ENCODE measurements around the gene GSK3A. TPM values are rescaled to one million over a fixed set of nuclear protein-coding genes. Genes with fewer than 3 reads are reported as not detected.
A peak's percentile ranks its signal among the peaks of the same experiment; 100 is the strongest.

GSK3A gene
- total and polyA plus RNA-seq, 2 of the 4 experiments (the other 2 are of a cell fraction): 8.1 to 43.3 TPM

DNA sequence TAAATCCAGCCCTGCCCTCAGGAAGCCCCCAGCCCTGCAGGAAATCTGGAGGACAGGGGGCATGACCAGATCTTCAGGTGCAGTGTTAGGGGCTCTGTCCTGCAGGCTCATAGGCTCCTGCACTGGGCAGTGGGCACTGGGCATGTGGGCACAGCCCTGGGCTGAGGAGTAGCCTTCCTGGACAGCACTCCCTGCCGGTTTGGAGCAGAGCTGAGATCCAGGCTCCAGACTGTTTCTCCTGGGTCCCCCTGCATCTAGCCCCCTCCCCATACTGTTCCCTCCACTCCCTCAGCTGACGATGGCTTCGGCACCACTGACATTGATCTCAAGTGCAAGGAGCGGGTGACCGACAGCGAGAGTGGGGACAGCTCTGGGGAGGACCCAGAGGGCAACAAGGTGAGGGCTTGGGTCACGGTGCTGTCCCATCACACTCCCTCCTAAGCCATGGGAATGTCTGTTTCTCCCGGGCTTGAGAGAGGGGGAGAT is 47.2 kb upstream of the GSK3A start:
- no peak for ATAC-seq (ENCODE audit: low read depth)
- TF ChIP-seq MAZ (IDR thresholded peaks at IDR 0.05; ENCODE audit: borderline replicate concordance, low read depth, low read length): no peak
- no peak for TF ChIP-seq RFX5 (IDR thresholded peaks at IDR 0.05; ENCODE audit: low read depth, low read length)
- TF ChIP-seq CHD1 (IDR thresholded peaks at IDR 0.05; ENCODE audit: low read depth, low read length): no peak
- no peak for TF ChIP-seq ELK1 (IDR thresholded peaks at IDR 0.05; ENCODE audit: borderline replicate concordance, low read depth, low read length)
- TF ChIP-seq, protein P1, sequence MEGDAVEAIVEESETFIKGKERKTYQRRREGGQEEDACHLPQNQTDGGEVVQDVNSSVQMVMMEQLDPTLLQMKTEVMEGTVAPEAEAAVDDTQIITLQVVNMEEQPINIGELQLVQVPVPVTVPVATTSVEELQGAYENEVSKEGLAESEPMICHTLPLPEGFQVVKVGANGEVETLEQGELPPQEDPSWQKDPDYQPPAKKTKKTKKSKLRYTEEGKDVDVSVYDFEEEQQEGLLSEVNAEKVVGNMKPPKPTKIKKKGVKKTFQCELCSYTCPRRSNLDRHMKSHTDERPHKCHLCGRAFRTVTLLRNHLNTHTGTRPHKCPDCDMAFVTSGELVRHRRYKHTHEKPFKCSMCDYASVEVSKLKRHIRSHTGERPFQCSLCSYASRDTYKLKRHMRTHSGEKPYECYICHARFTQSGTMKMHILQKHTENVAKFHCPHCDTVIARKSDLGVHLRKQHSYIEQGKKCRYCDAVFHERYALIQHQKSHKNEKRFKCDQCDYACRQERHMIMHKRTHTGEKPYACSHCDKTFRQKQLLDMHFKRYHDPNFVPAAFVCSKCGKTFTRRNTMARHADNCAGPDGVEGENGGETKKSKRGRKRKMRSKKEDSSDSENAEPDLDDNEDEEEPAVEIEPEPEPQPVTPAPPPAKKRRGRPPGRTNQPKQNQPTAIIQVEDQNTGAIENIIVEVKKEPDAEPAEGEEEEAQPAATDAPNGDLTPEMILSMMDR (conservative IDR thresholded peaks at IDR 0.05; ENCODE audit: low read depth, low read length): no peak
- no peak for TF ChIP-seq SMC3 (IDR thresholded peaks at IDR 0.05; ENCODE audit: low read depth, low read length)
- no peak for TF ChIP-seq RAD21 (IDR thresholded peaks at IDR 0.05; ENCODE audit: low read length)
- no peak for TF ChIP-seq MXI1 (IDR thresholded peaks at IDR 0.05; ENCODE audit: borderline replicate concordance, low read depth, low read length)
- no peak for TF ChIP-seq USF2 (IDR thresholded peaks at IDR 0.05; ENCODE audit: low read depth, low read length)
- no peak for TF ChIP-seq NFE2L2 (IDR thresholded peaks at IDR 0.05; ENCODE audit: low read depth, low read length)
- TF ChIP-seq RCOR1 (IDR thresholded peaks at IDR 0.05; ENCODE audit: insufficient replicate concordance, low read length): no peak
- TF ChIP-seq BHLHE40 (IDR thresholded peaks at IDR 0.05; ENCODE audit: low read depth, low read length): no peak
- TF ChIP-seq MAFK (IDR thresholded peaks at IDR 0.05; ENCODE audit: low read depth, low read length): no peak
- TF ChIP-seq POLR2A (IDR thresholded peaks at IDR 0.05; ENCODE audit: low read depth, low read length): no peak
- TF ChIP-seq FOS (IDR thresholded peaks at IDR 0.05; ENCODE audit: low read depth, low read length): no peak
- no peak for TF ChIP-seq CEBPB (IDR thresholded peaks at IDR 0.05; ENCODE audit: low read depth, low read length)

More for the DNA sequence above, 47.2 kb upstream of the GSK3A start:
- intact Hi-C loops (cut with micrococcal nuclease): no loop called here
- peak overlapping the region; percentile 5 for H2AK9ac ChIP-seq (replicated peaks; ENCODE audit: low read depth, low read length, poor library complexity)
- no peak overlapping the region for H4K5ac ChIP-seq (ENCODE audit: low read depth, low read length)
- WGBS, 2 experiments (ENCODE audit: extremely low coverage in 2 of 2, insufficient read length in 1 of 2): no CpG with 5 or more reads among the region's 8 CpGs
- H2BK20ac ChIP-seq (ENCODE audit: low read depth, low read length): no peak overlapping the region
- no peak overlapping the region for H3K27ac ChIP-seq (ENCODE audit: insufficient read depth, low read length)
- no peak overlapping the region for H2AK5ac ChIP-seq (ENCODE audit: low read depth, low read length)
- H3K18ac ChIP-seq (ENCODE audit: low read depth, low read length): no peak overlapping the region
- peaks cover 25 to 34% of the 10 kb centered on the region in 2 experiments for H3K79me1 ChIP-seq (ENCODE audit: low read depth in 1 of 2, low read length in 2 of 2)
- no peak overlapping the region for H4K91ac ChIP-seq (ENCODE audit: insufficient read depth, low read depth, low read length)
- H3K9ac ChIP-seq (ENCODE audit: low read depth, low read length): no peak overlapping the region
- H3K4me1 ChIP-seq (ENCODE audit: control insufficient read depth, insufficient read depth, low read length): peaks cover 16% of the 10 kb centered on the region
- no peak overlapping the region for H2BK120ac ChIP-seq (ENCODE audit: low read depth, low read length)
- H3K56ac ChIP-seq (ENCODE audit: extremely low read depth, insufficient read depth, low read length): no peak overlapping the region
- H3K4me2 ChIP-seq (ENCODE audit: low read depth, low read length): no peak overlapping the region
- no peaks in the 10 kb centered on the region for H3K9me3 ChIP-seq (ENCODE audit: control insufficient read depth, insufficient read depth, low read length)
- no peak overlapping the region for H3K4me3 ChIP-seq (ENCODE audit: insufficient read depth, low read depth, low read length)
- ChIA-PET POLR2A (ENCODE audit: unreplicated experiment) (no interaction called here), CTCF (no interaction called here)
- no peak overlapping the region for H3K23ac ChIP-seq (ENCODE audit: low read depth, low read length)
- H3K14ac ChIP-seq (replicated peaks; ENCODE audit: low read depth, low read length): no peak overlapping the region
- peaks cover 7% of the 10 kb centered on the region; the same call in 1 of the 2 replicates for H3K9me1 ChIP-seq (ENCODE audit: insufficient read depth, low read length)
- no peak overlapping the region for H4K8ac ChIP-seq (ENCODE audit: low read depth in 2 of 2, low read length in 2 of 2)
- no peak overlapping the region for H3K4ac ChIP-seq (ENCODE audit: low read depth, low read length)
- H2BK5ac ChIP-seq (ENCODE audit: low read depth, low read length, poor library complexity, severe bottlenecking): no peak overlapping the region
- peaks cover 74% of the 10 kb centered on the region for H3K36me3 ChIP-seq (ENCODE audit: control insufficient read depth, insufficient read depth, low read length)
- dilution Hi-C loops (cut with HindIII; ENCODE audit: low sequenced_read_pairs, unreplicated experiment): no loop called here
- no peak for DNase-seq
- no TSS peak for BruUV-seq (replicated peaks)
- peaks cover 23% of the 10 kb centered on the region for H4K20me1 ChIP-seq (ENCODE audit: insufficient read depth, low read length)
- H2BK15ac ChIP-seq (ENCODE audit: low read depth, low read length): no peak overlapping the region
- in situ Hi-C loops (cut with MboI; ENCODE audit: low sequenced_read_pairs): no loop called here
- no peak overlapping the region for H2AFZ ChIP-seq (replicated peaks; ENCODE audit: low read length, poor library complexity)
- no peaks in the 10 kb centered on the region for H3K27me3 ChIP-seq (ENCODE audit: control insufficient read depth, insufficient read depth, low read length)

Data from IMR-90 (cell line).